H1 (cell line): ENCODE data around the gene LNPK. TPM values are rescaled to one million over a fixed set of nuclear protein-coding genes. Genes with fewer than 3 reads are reported as not detected.

Experiments used
- CTCF ChIA-PET: fragments of 300-600 bp; sonication (Branson Sonifier 250); formaldehyde crosslinking; loops from one replicate; lab custom pipeline; 2021; ENCODE audit not compliant: partially characterized antibody; lab: Charles Lee
- POLR2A ChIA-PET: fragments of 300-600 bp; sonication (Branson Sonifier 250); formaldehyde crosslinking; loops from one replicate; lab custom pipeline; 2021; ENCODE audit warnings: inconsistent platforms; ENCODE audit not compliant: partially characterized antibody; lab: Charles Lee
- DNase-seq, 2 experiments: peaks; one replicate each; pipeline versions ENCODE4 v3.0.0 to v3.0.0-alpha.2; 2010 to 2022; ENCODE audit warnings: low spot score in 2 of 2, low read depth in 1 of 2, mixed read lengths in 1 of 2
- FAIRE-seq: peaks from 2 replicates; lab custom pipeline; 2011; peaks lifted over from hg19 to GRCh38; lab: Jason Lieb, UNC
- H2AFZ ChIP-seq: 2 replicates; pipeline ENCODE4 v1.8.1; 2012; ENCODE audit warnings: low read length, inconsistent platforms
- H2AK5ac ChIP-seq: 2 replicates; pipeline ENCODE4 v1.6.1; 2013; ENCODE audit warnings: low read depth, low read length
- H2BK120ac ChIP-seq: replicated peaks from 2 replicates; pipeline ENCODE3; 2013; ENCODE audit warnings: low read depth, low read length, inconsistent platforms
- H2BK12ac ChIP-seq: 2 replicates; pipeline ENCODE4 v1.6.1; 2013; ENCODE audit warnings: low read depth, low read length
- H2BK15ac ChIP-seq: 2 replicates; pipeline ENCODE4 v1.6.1; 2013; ENCODE audit warnings: low read length
- H2BK20ac ChIP-seq: 2 replicates; pipeline ENCODE4 v1.6.1; 2013; ENCODE audit warnings: low read length
- H2BK5ac ChIP-seq: 2 replicates; pipeline ENCODE4 v1.6.1; 2013; ENCODE audit warnings: low read depth, low read length
- H3K14ac ChIP-seq: 2 replicates; pipeline ENCODE4 v1.6.1; 2013; ENCODE audit warnings: inconsistent platforms; ENCODE audit not compliant: insufficient read length
- H3K18ac ChIP-seq: 2 replicates; pipeline ENCODE4 v1.6.1; 2013; ENCODE audit warnings: low read length; ENCODE audit errors: extremely low read depth
- H3K23ac ChIP-seq: 2 replicates; pipeline ENCODE4 v1.6.1; 2013; ENCODE audit warnings: inconsistent platforms; ENCODE audit not compliant: insufficient read length
- H3K23me2 ChIP-seq: 2 replicates; pipeline ENCODE4 v1.6.1; 2013; ENCODE audit warnings: low read depth, low read length
- H3K27ac ChIP-seq: 2 replicates; pipeline ENCODE4 v1.6.1; 2011; ENCODE audit warnings: low read depth, low read length, inconsistent platforms
- H3K27me3 ChIP-seq, 4 experiments: replicated peaks in 1 of 4; 1 replicate in 1 of 4; 2 replicates in 3 of 4; pipeline versions ENCODE4 v1.6.1 to v1.8.1; 2011 to 2013; ENCODE audit warnings: low read length in 3 of 4, mild to moderate bottlenecking in 3 of 4, inconsistent platforms in 2 of 4, mixed read lengths in 2 of 4, moderate library complexity in 1 of 4; ENCODE audit not compliant: control insufficient read depth in 3 of 4, insufficient read depth in 3 of 4; ENCODE audit errors: extremely low read depth in 1 of 4
- H3K36me3 ChIP-seq, 4 experiments: 2 replicates each; pipeline versions ENCODE4 v1.6.1 to v1.8.1; 2011 to 2013; ENCODE audit warnings: mild to moderate bottlenecking in 4 of 4, low read length in 3 of 4, moderate library complexity in 2 of 4, control low read depth in 1 of 4, inconsistent platforms in 1 of 4; ENCODE audit not compliant: insufficient read depth in 4 of 4, control insufficient read depth in 2 of 4
- H3K4ac ChIP-seq: replicated peaks from 2 replicates; pipeline ENCODE3; 2013; ENCODE audit warnings: low read length, low read depth, mixed read lengths, inconsistent platforms; ENCODE audit not compliant: insufficient read length
- H3K4me1 ChIP-seq, 4 experiments: replicated peaks in 1 of 4; 1 replicate in 1 of 4; 2 replicates in 3 of 4; pipeline versions ENCODE4 v1.6.1 to v1.8.1; 2011 to 2013; ENCODE audit warnings: low read length in 3 of 4, inconsistent platforms in 2 of 4, mixed read lengths in 1 of 4; ENCODE audit not compliant: insufficient read depth in 4 of 4, control insufficient read depth in 3 of 4
- H3K4me2 ChIP-seq, 2 experiments: 2 replicates each; pipeline versions ENCODE4 v1.6.1 to v1.8.1; 2011 to 2013; ENCODE audit warnings: low read depth in 2 of 2, low read length in 2 of 2, control low read depth in 1 of 2, inconsistent platforms in 1 of 2, mild to moderate bottlenecking in 1 of 2; ENCODE audit not compliant: insufficient read depth in 1 of 2
- H3K4me3 ChIP-seq, 4 experiments: fragments of 200-600, 300-600 bp in 1 of 4; sonication (generic), shearing (Covaris generic), sonication (Bioruptor Twin) in 1 of 4; 2 replicates each; pipeline versions ENCODE4 v1.5.1 to v1.8.1; 2011 to 2016; ENCODE audit warnings: low read length in 4 of 4, low read depth in 3 of 4, control low read depth in 2 of 4, inconsistent platforms in 2 of 4, mild to moderate bottlenecking in 2 of 4, mixed read lengths in 1 of 4, moderate library complexity in 1 of 4; ENCODE audit not compliant: insufficient read depth in 2 of 4; ENCODE audit errors: extremely low read depth in 1 of 4
- H3K56ac ChIP-seq: replicated peaks from 2 replicates; pipeline ENCODE3; 2013; ENCODE audit warnings: low read depth, mild to moderate bottlenecking, mixed read lengths, low read length, inconsistent platforms; ENCODE audit not compliant: insufficient read length
- H3K79me1 ChIP-seq: 2 replicates; pipeline ENCODE4 v1.6.1; 2013; ENCODE audit warnings: low read depth, low read length, control low read depth
- H3K79me2 ChIP-seq, 2 experiments: 2 replicates each; pipeline versions ENCODE4 v1.6.1 to v1.8.1; 2012 to 2013; ENCODE audit warnings: low read length in 2 of 2, mild to moderate bottlenecking in 2 of 2, inconsistent platforms in 1 of 2; ENCODE audit not compliant: insufficient read depth in 2 of 2, control insufficient read depth in 1 of 2
- H3K9ac ChIP-seq, 4 experiments: replicated peaks in 1 of 4; 1 replicate in 1 of 4; 2 replicates in 3 of 4; pipeline versions ENCODE4 v1.6.1 to v1.8.1; 2011 to 2013; ENCODE audit warnings: low read depth in 3 of 4, low read length in 3 of 4, control low read depth in 2 of 4, mild to moderate bottlenecking in 2 of 4, moderate library complexity in 2 of 4, inconsistent platforms in 1 of 4; ENCODE audit errors: extremely low read depth in 1 of 4
- H3K9me3 ChIP-seq, 2 experiments: 2 replicates each; pipeline versions ENCODE4 v1.6.1 to v1.8.1; 2012 to 2013; ENCODE audit warnings: mild to moderate bottlenecking in 2 of 2, moderate library complexity in 2 of 2, control low read depth in 1 of 2, inconsistent platforms in 1 of 2, low read depth in 1 of 2, low read length in 1 of 2, mixed read lengths in 1 of 2; ENCODE audit not compliant: insufficient read depth in 2 of 2
- H4K20me1 ChIP-seq, 2 experiments: replicated peaks in 1 of 2; 2 replicates each; pipeline versions ENCODE3 to v1.8.1; 2011 to 2013; ENCODE audit warnings: inconsistent platforms in 2 of 2, low read length in 2 of 2, mild to moderate bottlenecking in 1 of 2; ENCODE audit not compliant: insufficient read depth in 2 of 2, control insufficient read depth in 1 of 2
- H4K5ac ChIP-seq: 2 replicates; pipeline ENCODE4 v1.6.1; 2013; ENCODE audit warnings: low read length, low read depth, mixed read lengths, inconsistent platforms; ENCODE audit not compliant: insufficient read length
- H4K8ac ChIP-seq: 2 replicates; pipeline ENCODE4 v1.8.0; 2013; ENCODE audit warnings: mild to moderate bottlenecking, moderate library complexity, low read length, inconsistent platforms; ENCODE audit not compliant: insufficient read depth; ENCODE audit errors: extremely low read depth
- H4K91ac ChIP-seq: replicated peaks from 2 replicates; pipeline ENCODE3; 2013; ENCODE audit warnings: low read length, mixed read lengths, inconsistent platforms; ENCODE audit not compliant: insufficient read length
- ASH2L ChIP-seq: fragments of 200-600, 300-600 bp; sonication (generic); IDR thresholded peaks from one replicate; pipeline ENCODE4 v1.7.1; 2017; ENCODE audit warnings: low read length
- ATF2 ChIP-seq: IDR thresholded peaks from 2 replicates; pipeline ENCODE4 v1.6.1; 2012; ENCODE audit warnings: low read length, inconsistent platforms
- RBBP5 ChIP-seq: IDR thresholded peaks from 2 replicates; pipeline ENCODE4 v1.7.1; 2012; ENCODE audit warnings: low read depth, mild to moderate bottlenecking, inconsistent platforms, low read length, moderate library complexity, borderline replicate concordance
- WGBS, 2 experiments: shearing (Covaris generic) in 1 of 2; methylation state at CpG; one replicate each; pipeline versions ENCODE4 v1.1.6 to v1.1.7; 2013 to 2015; ENCODE audit warnings: low lambda C conversion rate in 2 of 2, mixed read lengths in 2 of 2, inconsistent platforms in 1 of 2, low coverage in 1 of 2, missing lambda C conversion rate in 1 of 2; ENCODE audit not compliant: insufficient replicate concordance in 2 of 2, insufficient coverage in 1 of 2, insufficient read length in 1 of 2; ENCODE audit errors: extremely low coverage in 1 of 2, missing lambda C conversion rate in 1 of 2; 5-methylcytosine and 5-hydroxymethylcytosine counted together
- polyA plus RNA-seq, 7 experiments: library from polyadenylated mRNA; depleted of rRNA in 3 of 7; stranded (reverse) in 5 of 7; unstranded in 2 of 7; fragments of >200 nt in 5 of 7; fragments of 200-250 nt in 2 of 7; gene quantifications; 1 replicate in 5 of 7; 2 replicates in 1 of 7; 4 replicates in 1 of 7; pipeline versions ENCODE4 v1.2.1 to v1.2.3, GENCODE V29; 2011 to 2013; ENCODE audit warnings: missing spikeins in 2 of 7, mixed read lengths in 2 of 7
- total RNA-seq: library from RNA; stranded (reverse); fragmentation: NEBNext Ultra II Directional; extraction: Animal tissue kit (Norgen Biotek cat#: 25700); gene quantifications from 2 replicates; pipeline ENCODE4 v1.2.1, GENCODE V29; 2021

The LNPK gene
- total and polyA plus RNA-seq, 2 of the 8 experiments (the other 6 are each of a cell fraction or from before 2014, with no cell fraction given): 3.1 to 10.3 TPM

GRCh38 chr2:175883586-175884194 is 118.4 kb downstream of the LNPK start:
- H3K4me2 ChIP-seq: peak overlapping the region; percentile 7 to 56
- 0 out of 2 replicates have a peak overlapping the region, but pooled peaks have one; percentile 22 for H2BK15ac ChIP-seq
- H3K4me1 ChIP-seq: peaks cover 4 to 9% (median 7%) of the 10 kb centered on the region in 4 experiments; a peak in 6 of 7 replicates
- no peak overlapping the region; a peak in 2 of 7 replicates for H3K9ac ChIP-seq
- DNase-seq (peak in 1 of 2 experiments; percentile 56), FAIRE-seq (no peak)
- H2BK120ac ChIP-seq: no peak overlapping the region
- no peak overlapping the region for H2BK5ac ChIP-seq
- peak overlapping the region; percentile 28; the same call in 1 of the 2 replicates for H4K8ac ChIP-seq
- H4K91ac ChIP-seq: no peak overlapping the region
- H3K36me3 ChIP-seq: no peaks in the 10 kb centered on the region
- WGBS, 2 experiments: 64% methylated on average over 7 of the region's 7 CpGs; no CpG with 5 or more reads in 1 of the 2 experiments
- H3K27ac ChIP-seq: 0 out of 2 replicates have a peak overlapping the region, but pooled peaks have one; percentile 23
- no peak overlapping the region for H4K5ac ChIP-seq
- H3K4ac ChIP-seq: no peak overlapping the region
- TF ChIP-seq ASH2L: peak; percentile 44
- TF ChIP-seq RBBP5: peak; percentile 91; the same call in 1 of the 2 replicates
- no peak for TF ChIP-seq ATF2
- H3K79me1 ChIP-seq: no peaks in the 10 kb centered on the region
- H3K23me2 ChIP-seq: no peaks in the 10 kb centered on the region
- ChIA-PET CTCF (interaction anchor here (1.1 to 2.1 kb wide), 5 partner anchors 9 to 202 kb away, joined by 4 to 8 read pairs (median 5); no protein-coding TSS in a partner anchor), POLR2A (interaction anchor here (1.1 kb wide), 1 partner anchor 33 kb away, joined by 4 read pairs; no protein-coding TSS in a partner anchor)
- H3K4me3 ChIP-seq: peak overlapping the region in 1 of 4 experiments; percentile 1; a peak in 3 of 8 replicates
- peak overlapping the region; percentile 52; the same call in 1 of the 2 replicates for H2BK20ac ChIP-seq
- H3K23ac ChIP-seq: no peak overlapping the region
- no peaks in the 10 kb centered on the region for H3K27me3 ChIP-seq
- H4K20me1 ChIP-seq: no peaks in the 10 kb centered on the region
- H3K79me2 ChIP-seq: no peaks in the 10 kb centered on the region
- peak overlapping the region; percentile 99 for H2AFZ ChIP-seq
- peak overlapping the region; percentile 76; the same call in 1 of the 2 replicates for H2BK12ac ChIP-seq
- no peaks in the 10 kb centered on the region for H3K9me3 ChIP-seq
- no peak overlapping the region for H2AK5ac ChIP-seq
- H3K56ac ChIP-seq: no peak overlapping the region
- peak overlapping the region; percentile 62; the same call in 1 of the 2 replicates for H3K18ac ChIP-seq
- no peak overlapping the region for H3K14ac ChIP-seq
